ENCODE results near the gene VWF.
"Not testable (repeated sequence)": the region's sequence is repeated elsewhere in the genome, so short reads cannot be mapped to it uniquely, and the experiment has no call there.

VWF gene

DNA sequence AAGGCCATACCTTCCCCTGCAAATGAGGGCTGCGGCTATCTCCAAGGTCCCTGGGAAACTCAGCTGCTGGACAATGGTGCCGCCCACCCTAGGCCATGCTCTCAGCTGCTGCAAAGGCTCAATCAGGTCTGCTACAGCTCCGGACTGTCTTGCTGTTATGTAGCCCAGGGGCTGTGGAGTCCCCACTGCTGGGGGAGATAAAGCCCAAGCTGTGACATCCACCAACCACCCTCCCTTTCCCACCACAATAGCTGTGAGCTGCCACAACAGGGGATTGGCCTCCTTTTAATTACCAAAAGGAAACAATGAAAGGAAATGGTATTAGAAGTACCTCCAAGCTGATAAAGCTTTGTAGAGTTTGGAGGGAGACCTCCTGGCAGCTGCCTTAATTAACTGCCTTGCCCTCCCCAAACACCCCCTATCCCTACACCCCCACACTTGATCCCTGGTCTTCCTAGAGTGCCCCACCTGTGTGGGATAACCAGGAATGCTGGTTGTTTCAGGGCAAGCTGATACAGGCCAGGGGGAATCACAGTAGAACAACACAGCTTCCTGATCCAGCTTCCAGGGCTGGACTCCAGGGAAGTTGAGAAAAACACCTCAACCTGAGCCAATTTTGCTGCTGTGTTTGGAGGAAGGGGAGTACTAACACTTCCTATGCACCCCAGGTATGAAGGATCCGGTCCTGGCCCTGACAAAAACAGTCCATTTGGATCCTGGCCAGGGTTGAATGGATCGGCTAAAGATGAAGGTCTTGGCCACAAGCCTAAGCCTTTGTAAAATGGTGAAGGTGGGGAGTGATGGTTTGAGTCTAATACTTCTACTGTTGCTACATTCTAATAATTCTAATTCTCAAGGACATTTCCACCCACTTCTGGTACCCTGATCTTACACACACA is at the start of gene VWF:
Gene VWF (minus strand): TSS at position 260 of the 899 bp plus-strand sequence. CDS start 1,474 bp downstream, outside the sequence.
- DNase-seq = no peak

DNA sequence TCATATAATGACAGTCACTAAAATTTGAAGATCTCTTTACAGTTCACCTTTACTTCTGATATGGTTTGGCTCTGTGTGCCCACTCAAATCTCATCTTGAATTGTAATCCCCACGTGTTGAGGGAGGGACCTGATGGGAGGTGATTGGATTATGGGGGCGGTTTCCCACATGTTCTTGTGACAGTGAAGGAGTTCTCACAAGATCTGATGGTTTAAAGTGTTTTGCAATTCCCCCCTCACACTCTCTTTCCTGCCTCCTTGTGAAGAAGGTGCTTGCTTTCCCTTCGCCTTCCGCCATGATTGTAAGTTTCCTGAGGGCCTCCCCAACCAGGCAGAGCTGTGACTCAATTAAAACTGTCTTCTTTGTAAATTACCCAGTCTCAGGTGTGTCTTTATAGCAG is 48.4 kb upstream of the VWF start:
- no peak for DNase-seq

DNA sequence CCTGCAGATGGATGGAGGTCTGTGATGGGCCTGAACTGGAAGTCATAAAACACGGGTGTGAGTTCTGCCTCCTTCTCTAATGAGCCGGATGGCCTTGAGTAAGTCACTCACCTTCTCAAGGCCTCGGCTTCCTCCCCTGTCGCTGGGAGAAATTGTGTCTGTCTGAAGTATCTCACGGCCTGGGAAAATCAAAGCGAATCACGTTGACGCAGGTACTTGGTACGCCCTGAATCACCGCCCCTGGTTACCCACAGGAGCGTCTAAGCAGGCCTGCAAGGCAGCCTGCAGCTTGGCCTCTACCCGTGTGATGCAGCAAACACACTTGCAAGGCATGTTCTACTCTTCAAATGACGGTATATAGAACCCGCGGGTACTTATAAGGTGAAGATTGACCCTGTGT is 47.6 kb upstream of the VWF start:
- no peak for DNase-seq

DNA sequence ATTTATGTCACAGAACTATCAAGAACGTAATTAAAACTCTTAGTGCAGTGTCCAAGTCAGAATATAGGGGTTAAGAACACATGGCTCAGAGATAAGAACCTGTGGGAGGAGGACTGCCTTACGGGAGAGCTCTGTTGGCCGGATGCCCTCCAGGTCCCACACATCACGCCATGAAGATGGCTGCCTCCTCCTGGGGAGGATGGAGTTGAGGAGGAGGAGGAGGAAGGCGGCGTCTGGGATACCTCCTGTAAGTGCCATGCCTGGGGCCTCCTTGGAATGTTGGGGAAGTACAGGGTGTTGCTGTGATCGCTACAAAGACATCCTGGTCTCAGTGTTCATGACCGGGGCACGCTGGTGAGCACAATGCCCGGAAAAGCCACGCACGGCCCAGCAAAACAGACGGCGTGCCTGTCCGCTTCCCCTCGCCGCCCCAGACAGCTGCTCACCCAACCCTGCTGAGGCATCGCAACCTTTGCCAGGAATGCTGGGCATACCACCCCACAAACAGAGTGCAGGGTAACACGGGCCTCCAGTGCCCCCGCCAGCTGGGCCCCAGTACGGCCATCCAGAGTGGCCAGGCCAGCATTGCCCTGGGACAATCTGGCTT is 47.0 kb upstream of the VWF start:
- no peak for DNase-seq

DNA sequence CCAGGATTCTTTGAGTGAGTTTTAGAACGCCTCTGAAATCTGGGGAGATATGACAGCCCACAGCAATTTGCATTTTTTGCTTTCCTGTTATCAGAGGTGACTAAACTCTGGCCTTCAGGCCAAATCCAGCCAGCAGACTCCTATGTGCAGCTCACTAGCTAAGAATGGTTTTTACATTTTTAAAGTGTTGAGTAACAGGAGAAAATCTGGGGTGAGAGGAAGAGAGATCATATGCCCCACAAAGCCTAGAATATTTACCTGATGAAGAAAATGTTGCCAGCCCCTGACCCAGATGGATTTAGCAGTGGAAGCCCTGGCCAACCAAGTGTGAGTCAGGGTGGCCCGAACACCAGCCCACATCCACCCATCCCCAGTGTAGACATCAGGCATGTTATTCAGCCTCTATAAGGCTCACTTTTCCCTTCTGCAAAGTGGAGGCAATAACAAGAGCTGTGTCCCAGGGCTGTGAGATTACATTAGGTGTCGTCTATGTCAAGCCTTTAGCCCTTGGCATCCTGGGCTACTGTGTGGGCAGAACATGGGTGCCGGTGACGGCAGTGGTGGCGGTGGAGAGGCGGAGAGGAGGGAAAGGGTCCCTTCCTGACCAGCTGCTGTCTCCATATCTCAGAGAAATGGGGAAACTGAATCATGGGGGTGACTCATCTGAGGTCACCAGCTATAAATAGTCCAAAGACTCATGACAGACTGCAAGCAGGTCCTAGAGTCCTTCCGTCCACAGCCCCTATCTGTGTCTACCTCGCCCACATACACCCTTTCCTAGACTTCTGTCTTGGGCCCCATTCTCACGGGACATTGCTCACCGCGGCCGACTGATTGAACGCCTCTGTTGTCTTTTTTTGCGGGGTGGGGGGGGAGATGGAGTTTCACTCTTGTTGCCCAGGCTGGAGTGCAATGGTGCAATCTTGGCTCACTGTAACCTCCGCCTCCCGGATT is 43.1 kb upstream of the VWF start:
- DNase-seq = peak; percentile 81

DNA sequence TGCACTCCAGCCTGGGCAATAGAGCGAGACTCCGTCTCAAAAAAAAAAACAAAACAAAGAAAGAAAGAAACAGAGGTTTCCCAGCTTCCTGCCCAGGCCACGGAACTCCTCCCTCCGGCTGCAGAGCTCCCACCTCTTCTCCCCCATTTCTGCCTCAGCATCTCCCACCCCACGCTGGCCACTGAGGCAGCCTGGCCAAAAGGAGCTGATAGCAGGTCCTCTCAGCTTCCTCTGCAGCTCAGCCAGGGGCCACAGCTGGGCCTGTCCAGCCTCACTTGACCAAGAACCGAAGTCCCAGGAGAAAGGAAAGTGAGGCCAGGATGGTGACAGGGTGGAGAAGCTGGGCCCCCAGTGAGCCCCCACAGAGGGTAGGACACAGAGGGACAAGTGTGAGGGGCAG is 42.3 kb upstream of the VWF start:
- DNase-seq = no peak

DNA sequence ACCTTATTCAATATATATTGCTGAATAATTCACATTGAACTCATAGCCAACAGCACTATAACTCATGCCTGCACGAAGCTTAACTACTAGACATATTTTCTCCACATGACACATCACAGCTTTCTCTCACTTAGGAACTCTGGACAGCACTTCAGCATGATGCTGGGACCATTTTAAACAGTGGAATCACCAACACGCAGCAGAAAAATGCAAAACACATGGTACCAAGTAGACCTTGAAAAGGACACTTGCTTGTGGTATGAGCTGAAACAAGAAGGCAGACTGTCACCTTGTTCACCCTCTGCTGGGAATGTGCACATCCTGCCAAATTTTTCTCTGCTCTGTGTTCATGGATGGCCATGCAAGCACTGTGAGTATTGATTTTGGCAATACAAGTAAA is 40.9 kb upstream of the VWF start:
- DNase-seq = no peak

DNA sequence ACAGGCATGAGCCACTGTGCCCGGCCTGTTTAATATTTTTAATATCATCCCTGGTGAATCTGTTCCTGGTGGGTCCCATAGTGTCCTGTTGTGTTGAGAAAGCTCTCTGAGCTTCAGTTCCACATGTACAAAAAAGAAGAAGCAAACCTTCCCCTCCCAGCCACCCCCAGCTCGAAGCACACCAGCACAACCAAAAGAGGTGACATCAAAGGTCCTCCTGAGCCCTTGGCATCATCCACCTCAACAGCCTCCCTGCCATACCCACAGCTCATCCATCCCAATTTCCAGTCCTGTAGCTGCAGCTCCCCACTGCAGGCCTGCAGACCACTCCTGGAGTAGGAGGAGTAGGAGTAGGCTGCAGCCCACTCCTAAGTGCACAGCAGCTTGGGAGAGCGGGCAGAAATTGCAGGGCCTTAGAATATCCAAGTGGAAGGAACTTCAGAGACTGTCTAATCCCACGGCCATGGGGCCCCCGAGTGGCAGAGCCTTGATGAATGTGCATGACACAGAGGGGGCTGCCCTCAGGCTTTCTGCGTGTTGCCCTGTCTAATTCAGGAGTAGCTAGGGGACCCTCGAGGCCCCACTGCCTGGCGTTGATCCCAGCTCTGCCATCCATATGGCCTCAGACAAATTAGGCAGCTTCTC is 39.1 kb upstream of the VWF start:
- no peak for DNase-seq

DNA sequence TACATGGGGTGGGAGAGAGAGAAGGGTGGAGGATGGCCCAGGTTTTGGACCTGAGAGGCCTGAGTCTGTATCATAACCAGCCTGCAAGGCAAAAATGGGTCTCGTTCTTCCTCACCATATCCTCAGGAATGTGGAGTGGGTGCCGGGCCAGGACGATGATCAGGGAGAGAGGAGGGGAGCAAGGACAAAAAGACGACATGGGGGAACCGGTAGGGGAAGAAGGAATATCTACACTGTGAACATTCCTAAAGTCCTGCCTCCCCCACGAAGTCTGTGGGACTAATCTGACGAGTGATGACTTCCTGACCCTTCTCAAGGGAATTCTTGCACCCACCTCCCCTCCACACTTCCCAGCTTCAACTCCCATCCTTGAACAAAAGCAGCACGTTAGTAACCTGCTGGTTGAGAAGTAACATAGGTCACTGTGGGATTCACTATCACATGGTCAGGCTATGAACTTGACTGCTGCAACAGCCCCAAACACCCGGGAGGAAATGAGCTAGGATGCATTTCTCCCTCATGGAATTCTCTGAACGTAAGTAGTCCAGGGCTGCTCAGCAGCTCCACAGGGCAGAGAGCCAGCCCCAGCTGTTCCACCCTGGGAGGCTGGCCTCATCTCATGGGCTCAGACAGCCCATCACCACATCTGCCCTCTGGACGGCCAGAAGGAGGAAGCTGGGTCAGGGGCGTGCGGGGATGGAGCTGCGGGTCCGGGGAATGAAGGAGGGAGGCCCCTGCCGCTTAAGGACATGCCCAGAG is 36.8 kb upstream of the VWF start:
- DNase-seq = no peak

GRCh38 chr12:6160049-6160649 is 35.7 kb upstream of the VWF start:
- not testable (repeated sequence) for DNase-seq

DNA sequence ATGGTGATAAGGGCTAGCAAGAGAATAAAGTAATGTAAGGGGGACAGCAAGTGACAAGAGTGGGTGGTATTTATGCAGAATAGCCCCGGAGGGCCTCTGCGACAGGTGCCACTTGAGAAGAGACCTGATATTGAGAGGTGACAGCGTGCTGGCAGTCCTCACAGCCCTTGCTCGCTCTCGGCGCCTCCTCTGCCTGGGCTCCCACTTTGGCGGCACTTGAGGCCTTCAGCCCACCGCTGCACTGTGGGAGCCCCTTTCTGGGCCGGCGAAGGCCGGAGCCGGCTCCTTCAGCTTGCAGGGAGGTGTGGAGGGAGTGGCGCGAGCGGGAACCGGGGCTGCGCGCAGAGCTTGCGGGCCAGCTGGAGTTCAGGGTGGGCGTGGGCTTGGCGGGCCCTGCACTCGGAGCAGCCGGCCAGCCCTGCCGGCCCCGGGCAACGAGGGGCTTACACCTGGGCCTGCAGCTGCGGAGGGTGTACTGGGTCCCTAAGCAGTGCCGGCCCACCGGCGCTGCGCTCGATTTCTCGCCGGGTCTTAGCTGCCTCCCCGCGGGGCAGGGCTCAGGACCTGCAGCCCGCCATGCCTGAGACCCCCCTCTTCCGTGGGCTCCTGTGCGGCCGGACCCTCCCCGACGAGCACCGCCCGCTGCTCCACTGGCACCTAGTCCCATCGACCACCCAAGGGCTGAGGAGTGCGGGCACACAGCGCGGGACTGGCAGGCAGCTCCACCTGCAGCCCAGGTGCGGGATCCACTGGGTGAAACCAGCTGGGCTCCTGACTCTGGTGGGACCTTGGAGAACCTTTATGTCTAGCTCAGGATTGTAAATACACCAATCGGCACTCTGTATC is 34.9 kb upstream of the VWF start:
- DNase-seq = not testable (repeated sequence)

- no peak for DNase-seq
Observed at GRCh38 chr12:6158749-6159148, 34.3 kb upstream of the VWF start.

GRCh38 chr12:6158255-6158654 is 33.8 kb upstream of the VWF start:
- DNase-seq = no peak

- no peak for DNase-seq
Observed at GRCh38 chr12:6157482-6157881, 33.0 kb upstream of the VWF start.

DNA sequence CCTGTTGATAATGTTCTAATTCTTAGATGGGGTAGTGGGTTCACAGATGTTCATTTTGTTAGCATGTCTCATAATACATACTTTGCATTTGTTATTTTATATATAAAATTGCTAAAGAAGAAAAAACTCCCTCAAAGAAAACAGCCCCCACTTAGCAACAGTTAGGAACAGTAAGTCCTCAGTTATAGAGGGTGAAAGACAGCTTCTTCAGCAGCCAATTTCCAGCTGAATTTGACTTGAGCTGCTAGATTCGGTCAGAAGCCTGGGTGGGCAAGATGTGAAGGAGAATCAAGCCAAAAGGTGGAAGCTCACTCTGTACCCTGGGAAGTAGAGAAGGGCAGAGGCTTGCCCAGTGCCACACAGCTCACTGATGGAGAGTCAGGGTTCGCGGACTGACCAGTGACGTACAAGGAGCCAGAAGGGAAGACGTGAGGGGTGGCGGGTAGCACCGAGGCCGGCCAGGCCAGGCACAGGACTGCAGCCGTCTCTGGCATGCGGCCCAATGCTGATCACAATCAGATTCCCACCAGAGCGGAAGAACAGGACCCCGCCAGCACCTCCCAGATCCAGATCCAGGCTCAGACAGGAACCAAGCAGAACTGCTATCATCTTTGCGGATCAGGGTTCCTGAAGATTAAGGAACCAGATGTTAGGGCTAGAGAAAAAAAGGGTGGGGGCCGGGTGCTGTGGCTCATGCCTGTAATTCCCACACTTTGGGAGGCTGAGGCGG is 30.4 kb upstream of the VWF start:
- no peak for DNase-seq

DNA sequence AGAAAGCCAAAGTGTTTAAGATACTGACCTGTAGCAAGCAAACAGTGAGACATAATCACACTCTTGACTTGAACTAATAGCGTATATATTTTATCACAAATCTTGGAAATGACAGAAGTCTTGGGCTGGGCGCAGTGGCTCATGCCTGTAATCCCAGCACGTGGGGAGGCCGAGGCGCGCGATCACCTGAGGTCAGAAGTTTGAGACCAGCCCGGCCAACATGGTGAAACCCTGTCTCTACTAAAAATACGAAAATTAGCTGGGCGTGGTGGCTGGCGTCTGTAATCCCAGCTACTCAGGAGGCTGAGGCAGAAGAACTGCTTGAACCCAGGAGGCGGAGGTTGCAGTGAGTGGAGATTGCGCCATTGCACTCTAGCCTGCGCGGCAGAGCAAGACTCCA is 24.3 kb upstream of the VWF start:
- DNase-seq = not testable (repeated sequence)

GRCh38 chr12:6148061-6148460 is 23.6 kb upstream of the VWF start:
- no peak for DNase-seq

GRCh38 chr12:6146951-6147350 is 22.5 kb upstream of the VWF start:
- DNase-seq = no peak

- DNase-seq = no peak
Observed at GRCh38 chr12:6146509-6146908, 22.0 kb upstream of the VWF start.

DNA sequence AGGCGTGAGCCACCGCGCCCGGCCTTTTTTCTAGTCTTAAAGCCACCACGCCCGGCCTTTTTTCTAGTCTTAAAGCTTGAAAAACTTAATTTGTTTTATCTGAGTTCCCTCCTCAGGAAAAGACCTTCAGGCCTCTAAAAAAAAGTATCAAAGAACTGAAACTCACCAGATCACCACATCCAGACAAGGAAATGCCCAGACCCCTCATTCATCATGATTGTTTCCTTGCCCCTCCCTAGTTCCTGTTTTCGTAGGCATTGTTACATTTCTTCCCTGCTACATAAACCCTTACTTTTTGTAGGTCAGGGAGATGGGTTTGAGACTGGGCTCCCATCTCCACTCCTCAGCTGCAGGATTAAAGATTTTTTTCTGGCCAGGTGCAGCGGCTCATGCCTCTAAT is 21.1 kb upstream of the VWF start:
- DNase-seq = no peak
